GM06990 (cell line): ENCODE measurements around the gene L3MBTL4.

Experiments used
- DNase-seq: peaks from one replicate; pipeline ENCODE4 v3.0.0-alpha.2; 2011; ENCODE audit not compliant: insufficient read length; ENCODE audit errors: extremely low read depth
- H3K27me3 ChIP-seq: replicated peaks from 2 replicates; pipeline ENCODE4 v1.6.0; 2011; ENCODE audit warnings: low read length; ENCODE audit not compliant: control insufficient read depth, insufficient read depth
- H3K36me3 ChIP-seq: 2 replicates; pipeline ENCODE4 v1.5.1; 2011; ENCODE audit warnings: low read length; ENCODE audit not compliant: control insufficient read depth, insufficient read depth
- H3K4me3 ChIP-seq: replicated peaks from 2 replicates; pipeline ENCODE4 v1.5.1; 2011; ENCODE audit warnings: low read depth, mild to moderate bottlenecking, control low read depth, low read length
- TF ChIP-seq, protein P1 (sequence below): IDR thresholded peaks from 2 replicates; pipeline ENCODE4 v1.5.1; 2011; ENCODE audit warnings: low read length, control low read depth, mild to moderate bottlenecking, inconsistent platforms; ENCODE audit not compliant: insufficient read depth, poor library complexity, severe bottlenecking

Gene L3MBTL4

DNA sequence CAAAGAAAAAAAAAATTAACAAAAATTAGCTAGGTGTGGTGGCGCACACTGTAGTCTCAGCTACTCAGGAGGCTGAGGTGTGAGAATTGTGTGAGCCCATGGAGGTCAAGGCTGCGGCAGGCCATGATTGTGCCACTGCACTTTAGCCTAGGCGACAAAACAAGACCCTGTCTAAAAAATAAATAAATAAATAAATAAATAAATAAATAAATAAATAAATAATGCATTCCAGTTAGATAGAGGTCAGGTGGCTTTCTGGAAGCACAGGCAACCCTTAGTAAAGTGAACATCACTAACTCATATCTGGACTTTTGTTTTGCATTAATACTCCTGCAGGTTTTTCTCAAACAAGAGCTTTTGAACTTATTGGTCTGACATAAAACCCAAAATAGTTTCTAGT lies 206.8 kb downstream of the L3MBTL4 start:
- no peak for DNase-seq
- no peaks in the 10 kb centered on the region for H3K27me3 ChIP-seq
- TF ChIP-seq, protein P1, sequence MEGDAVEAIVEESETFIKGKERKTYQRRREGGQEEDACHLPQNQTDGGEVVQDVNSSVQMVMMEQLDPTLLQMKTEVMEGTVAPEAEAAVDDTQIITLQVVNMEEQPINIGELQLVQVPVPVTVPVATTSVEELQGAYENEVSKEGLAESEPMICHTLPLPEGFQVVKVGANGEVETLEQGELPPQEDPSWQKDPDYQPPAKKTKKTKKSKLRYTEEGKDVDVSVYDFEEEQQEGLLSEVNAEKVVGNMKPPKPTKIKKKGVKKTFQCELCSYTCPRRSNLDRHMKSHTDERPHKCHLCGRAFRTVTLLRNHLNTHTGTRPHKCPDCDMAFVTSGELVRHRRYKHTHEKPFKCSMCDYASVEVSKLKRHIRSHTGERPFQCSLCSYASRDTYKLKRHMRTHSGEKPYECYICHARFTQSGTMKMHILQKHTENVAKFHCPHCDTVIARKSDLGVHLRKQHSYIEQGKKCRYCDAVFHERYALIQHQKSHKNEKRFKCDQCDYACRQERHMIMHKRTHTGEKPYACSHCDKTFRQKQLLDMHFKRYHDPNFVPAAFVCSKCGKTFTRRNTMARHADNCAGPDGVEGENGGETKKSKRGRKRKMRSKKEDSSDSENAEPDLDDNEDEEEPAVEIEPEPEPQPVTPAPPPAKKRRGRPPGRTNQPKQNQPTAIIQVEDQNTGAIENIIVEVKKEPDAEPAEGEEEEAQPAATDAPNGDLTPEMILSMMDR, result no peak
- H3K4me3 ChIP-seq, result no peak overlapping the region
- no peaks in the 10 kb centered on the region for H3K36me3 ChIP-seq

DNA sequence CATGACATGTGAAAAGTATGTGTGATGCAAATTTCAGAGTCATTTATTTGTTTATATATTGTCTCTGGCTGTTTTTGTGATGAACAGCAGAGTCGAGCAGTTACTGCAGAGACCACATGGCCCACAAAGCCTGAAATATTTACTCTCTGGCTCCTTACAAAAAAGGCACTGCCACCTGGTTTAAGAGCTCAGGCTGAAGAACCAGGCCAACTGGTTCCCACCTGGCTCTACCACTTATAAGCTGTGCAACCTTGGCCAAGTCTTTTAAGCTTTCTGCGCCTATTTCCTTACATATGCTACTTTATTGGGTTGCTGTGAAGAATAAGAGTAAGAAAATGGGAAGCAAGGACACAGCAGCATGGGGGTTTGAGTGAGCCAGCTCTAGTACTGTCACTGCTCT lies 207.6 kb downstream of the L3MBTL4 start:
- Histone ChIP-seq H3K27me3 (no peaks in the 10 kb centered on the region), H3K4me3 (no peak overlapping the region), H3K36me3 (no peaks in the 10 kb centered on the region)
- TF ChIP-seq, protein P1, result no peak
- DNase-seq, result no peak

DNA sequence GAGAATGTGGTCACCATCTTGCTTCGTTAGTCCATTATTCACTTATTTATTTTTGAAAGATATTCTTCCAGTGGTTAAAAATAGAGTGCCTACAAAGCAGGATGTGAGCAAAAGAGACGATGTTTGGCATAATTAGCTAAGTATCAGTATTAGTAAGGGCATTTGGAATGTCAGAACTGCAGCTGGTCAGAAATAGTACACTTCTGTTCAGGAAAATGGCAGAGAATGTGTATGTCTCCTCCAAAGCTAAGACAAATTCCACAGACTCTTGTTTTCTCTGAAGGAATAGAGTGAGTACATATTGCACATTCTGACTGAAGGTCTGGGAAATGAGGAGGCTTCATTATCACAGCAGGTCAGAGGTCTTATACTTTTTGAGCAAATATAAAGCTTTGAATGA lies 209.0 kb downstream of the L3MBTL4 start:
- Histone ChIP-seq H3K27me3 (no peaks in the 10 kb centered on the region), H3K4me3 (no peak overlapping the region), H3K36me3 (no peaks in the 10 kb centered on the region)
- TF ChIP-seq, protein P1, result no peak
- no peak for DNase-seq

DNA sequence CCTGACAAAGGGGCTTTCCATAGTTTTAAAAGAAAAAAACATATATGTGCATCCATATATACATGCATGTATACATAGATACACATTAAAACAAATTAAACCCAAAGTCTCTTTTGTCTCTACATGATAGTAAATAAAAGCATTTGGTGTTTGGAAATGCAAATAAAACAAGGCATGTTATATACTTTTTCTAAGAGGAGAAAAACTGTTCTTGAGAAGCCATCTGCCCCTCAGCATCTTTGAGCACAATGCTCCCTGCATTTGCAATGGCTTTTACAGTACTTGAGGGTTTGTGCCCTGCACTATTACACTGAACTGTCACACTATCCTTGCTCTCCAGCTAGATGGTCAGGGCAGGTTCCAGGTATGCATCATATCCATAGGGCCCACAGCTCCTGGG lies 210.2 kb downstream of the L3MBTL4 start:
- TF ChIP-seq, protein P1, result no peak
- no peak for DNase-seq
- Histone ChIP-seq H3K36me3 (no peaks in the 10 kb centered on the region), H3K4me3 (no peak overlapping the region), H3K27me3 (no peaks in the 10 kb centered on the region)

DNA sequence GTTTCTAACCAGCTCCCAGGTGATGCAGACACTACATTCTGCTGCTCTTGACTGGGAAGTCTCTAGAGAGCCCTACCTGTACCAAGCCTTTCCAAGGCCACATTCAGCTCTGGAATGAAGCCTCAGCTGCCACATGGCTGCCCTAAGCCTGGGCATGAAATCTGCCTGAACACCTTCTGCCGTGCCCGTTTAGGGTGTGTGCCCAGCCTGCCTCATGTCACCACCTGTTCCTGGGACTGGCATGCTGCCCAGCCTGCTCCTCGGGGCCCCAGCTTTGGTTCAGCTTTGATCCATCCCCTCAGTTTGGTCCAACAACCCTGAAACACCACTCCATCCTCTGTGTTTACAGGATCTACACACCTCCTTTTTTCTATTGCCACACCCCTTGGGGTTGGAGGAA lies 210.9 kb downstream of the L3MBTL4 start:
- TF ChIP-seq, protein P1, result no peak
- no peaks in the 10 kb centered on the region for H3K27me3 ChIP-seq
- no peak for DNase-seq

DNA sequence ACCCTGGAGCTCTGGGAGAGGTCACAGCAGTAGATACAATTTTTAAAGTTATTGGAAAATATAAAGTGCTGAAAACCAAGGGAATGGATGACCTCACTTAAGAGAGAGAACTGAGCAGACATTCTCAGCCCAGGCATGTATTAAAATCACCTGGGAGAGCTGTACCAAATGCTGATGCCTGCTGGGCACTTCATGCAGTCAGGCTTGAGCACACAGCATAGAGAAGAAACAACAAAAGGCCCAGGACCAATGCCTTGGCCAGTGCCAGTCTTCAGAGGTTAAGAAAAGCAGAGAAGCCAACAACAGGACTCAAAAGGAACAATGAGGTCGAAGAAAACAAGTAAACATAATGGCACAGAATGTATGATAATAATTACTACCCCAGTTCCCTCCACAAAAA lies 211.8 kb downstream of the L3MBTL4 start:
- TF ChIP-seq, protein P1, result no peak
- H3K4me3 ChIP-seq, result no peak overlapping the region
- no peaks in the 10 kb centered on the region for H3K36me3 ChIP-seq
- DNase-seq, result no peak
- no peaks in the 10 kb centered on the region for H3K27me3 ChIP-seq

More for the DNA sequence above, 210.9 kb downstream of the L3MBTL4 start:
- Histone ChIP-seq H3K4me3 (no peak overlapping the region), H3K36me3 (no peaks in the 10 kb centered on the region)
